Endodermal cell (in vitro differentiated cells): ENCODE results near the gene SYNDIG1. TPM values are rescaled to one million over a fixed set of nuclear protein-coding genes. Genes with fewer than 3 reads are reported as not detected.

Experiments
- DNase-seq: peaks from one replicate; pipeline ENCODE4 v3.0.0-alpha.2; 2017
- H3K27ac ChIP-seq: 2 replicates; pipeline ENCODE4 v1.5.1; 2013; ENCODE audit warnings: mild to moderate bottlenecking, low read depth, low read length, moderate library complexity
- H3K27me3 ChIP-seq: 2 replicates; pipeline ENCODE4 v1.6.1; 2013; ENCODE audit warnings: mild to moderate bottlenecking, low read length, moderate library complexity; ENCODE audit not compliant: insufficient read depth, control insufficient read depth, poor library complexity, severe bottlenecking
- H3K36me3 ChIP-seq: 2 replicates; pipeline ENCODE4 v1.7.0; 2013; ENCODE audit warnings: mild to moderate bottlenecking, low read length, moderate library complexity; ENCODE audit not compliant: control insufficient read depth, insufficient read depth
- H3K4me1 ChIP-seq: one replicate; pipeline ENCODE4 v1.7.0; 2013; ENCODE audit warnings: low read length; ENCODE audit not compliant: control insufficient read depth, insufficient read depth
- H3K4me3 ChIP-seq: 2 replicates; pipeline ENCODE4 v1.5.1; 2013; ENCODE audit warnings: mild to moderate bottlenecking, low read length, moderate library complexity
- H3K9ac ChIP-seq: 2 replicates; pipeline ENCODE4 v1.6.1; 2013; ENCODE audit warnings: mild to moderate bottlenecking, low read length, moderate library complexity; ENCODE audit not compliant: poor library complexity, severe bottlenecking; ENCODE audit errors: extremely low read depth
- H3K9me3 ChIP-seq: 2 replicates; pipeline ENCODE4 v1.6.1; 2013; ENCODE audit warnings: mild to moderate bottlenecking, low read length, moderate library complexity; ENCODE audit not compliant: control insufficient read depth
- H3K27ac Mint-ChIP-seq: 2 replicates; pipeline ENCODE4 v1.8.0; 2020; ENCODE audit warnings: mixed read lengths
- H3K27me3 Mint-ChIP-seq: 2 replicates; pipeline ENCODE4 v1.8.0; 2021; ENCODE audit warnings: mild to moderate bottlenecking, mixed read lengths; ENCODE audit not compliant: insufficient read depth
- H3K36me3 Mint-ChIP-seq: 2 replicates; pipeline ENCODE4 v1.8.0; 2020; ENCODE audit warnings: low read depth, mixed read lengths
- H3K4me1 Mint-ChIP-seq: 2 replicates; pipeline ENCODE4 v1.8.0; 2020; ENCODE audit warnings: mixed read lengths
- H3K4me3 Mint-ChIP-seq: 2 replicates; pipeline ENCODE4 v1.8.0; 2020; ENCODE audit warnings: mild to moderate bottlenecking, moderate library complexity, mixed read lengths
- H3K9me3 Mint-ChIP-seq: 2 replicates; pipeline ENCODE4 v1.8.0; 2020; ENCODE audit warnings: mild to moderate bottlenecking, mixed read lengths
- CTCF ChIP-seq: fragments of 200-600 bp; sonication (generic); conservative IDR thresholded peaks from 2 replicates; pipeline ENCODE4 v1.5.0; 2021; ENCODE audit warnings: antibody characterized with exemption, mild to moderate bottlenecking
- WGBS, 2 experiments: methylation state at CpG; one replicate each; pipeline versions ENCODE4 v1.1.5 to v1.1.7; 2013; ENCODE audit warnings: missing lambda C conversion rate in 2 of 2, mixed read lengths in 1 of 2; ENCODE audit not compliant: insufficient coverage in 1 of 2, insufficient read length in 1 of 2; 5-methylcytosine and 5-hydroxymethylcytosine counted together
- total RNA-seq, 2 donors: library from RNA; stranded (reverse); fragmentation: NEBNext Ultra II Directional in 1 of 2; extraction: Animal tissue kit (Norgen Biotek cat#: 25700) in 1 of 2; gene quantifications; 2 replicates in 1 of 2; 3 replicates in 1 of 2; pipeline ENCODE4 v1.2.1, GENCODE V29; 2021

SYNDIG1 gene
- total RNA-seq, 2 donors from 2014 or later, result 5.5 to 6.8 TPM

GRCh38 chr20:24452016-24452415 lies 17.4 kb upstream of the SYNDIG1 start:
- no peaks in the 10 kb centered on the region for H3K4me1 ChIP-seq
- no peaks in the 10 kb centered on the region for H3K9me3 ChIP-seq
- Mint-ChIP-seq H3K9me3 (no peaks in the 10 kb centered on the region), H3K4me3 (no peak overlapping the region), H3K27me3 (peaks cover 9% of the 10 kb centered on the region), H3K27ac (no peak overlapping the region), H3K36me3 (no peaks in the 10 kb centered on the region), H3K4me1 (peaks cover 16% of the 10 kb centered on the region)
- peak; percentile 35 for DNase-seq
- no peaks in the 10 kb centered on the region for H3K36me3 ChIP-seq
- H3K9ac ChIP-seq, result no peak overlapping the region
- H3K27me3 ChIP-seq, result no peaks in the 10 kb centered on the region
- H3K4me3 ChIP-seq, result no peak overlapping the region
- 92 to 93% methylated on average over 4 to 8 of the region's 8 CpGs for WGBS, 2 experiments
- TF ChIP-seq CTCF, result no peak
- no peak overlapping the region for H3K27ac ChIP-seq

GRCh38 chr20:24452498-24453127 lies 16.8 kb upstream of the SYNDIG1 start:
- Mint-ChIP-seq H3K36me3 (no peaks in the 10 kb centered on the region), H3K4me1 (peaks cover 11% of the 10 kb centered on the region), H3K27ac (no peak overlapping the region), H3K9me3 (no peaks in the 10 kb centered on the region), H3K27me3 (peaks cover 14% of the 10 kb centered on the region), H3K4me3 (no peak overlapping the region)
- H3K36me3 ChIP-seq, result no peaks in the 10 kb centered on the region
- peaks cover 3% of the 10 kb centered on the region for H3K27me3 ChIP-seq
- 90 to 92% methylated on average over 8 to 9 of the region's 9 CpGs for WGBS, 2 experiments
- H3K4me1 ChIP-seq, result no peaks in the 10 kb centered on the region
- no peak overlapping the region for H3K27ac ChIP-seq
- DNase-seq, result peak; percentile 39
- no peaks in the 10 kb centered on the region for H3K9me3 ChIP-seq
- no peak overlapping the region for H3K4me3 ChIP-seq
- TF ChIP-seq CTCF, result peak; percentile 48
- no peak overlapping the region for H3K9ac ChIP-seq

GRCh38 chr20:24453869-24454268 lies 15.6 kb upstream of the SYNDIG1 start:
- Histone ChIP-seq H3K4me1 (no peaks in the 10 kb centered on the region), H3K4me3 (no peak overlapping the region), H3K36me3 (no peaks in the 10 kb centered on the region), H3K9ac (no peak overlapping the region), H3K27ac (no peak overlapping the region), H3K27me3 (peaks cover 14% of the 10 kb centered on the region), H3K9me3 (no peaks in the 10 kb centered on the region)
- Mint-ChIP-seq H3K9me3 (no peaks in the 10 kb centered on the region), H3K27ac (no peak overlapping the region), H3K27me3 (peaks cover 26% of the 10 kb centered on the region), H3K36me3 (no peaks in the 10 kb centered on the region), H3K4me3 (no peak overlapping the region), H3K4me1 (peaks cover 4% of the 10 kb centered on the region)
- WGBS, 2 experiments, result 91 to 100% methylated on average over 2 of the region's 2 CpGs
- DNase-seq, result no peak
- no peak for TF ChIP-seq CTCF
